H54 (cell line): ENCODE measurements around the gene CCL4L2.
"Not testable (repeated sequence)": the region's sequence is repeated elsewhere in the genome, so short reads cannot be mapped to it uniquely, and the experiment has no call there.

Experiments
- DNase-seq: peaks from one replicate; pipeline ENCODE4 v3.0.0; 2011; ENCODE audit warnings: low spot score, mixed read lengths; ENCODE audit not compliant: insufficient read length
- FAIRE-seq: peaks from 3 replicates; lab custom pipeline; 2011; peaks lifted over from hg19 to GRCh38; lab: Jason Lieb, UNC
- POLR2A ChIP-seq: IDR thresholded peaks from 2 replicates; pipeline ENCODE4 v1.6.1; 2011; ENCODE audit warnings: low read depth, mild to moderate bottlenecking, low read length

The CCL4L2 gene

GRCh38 chr17:36193216-36193775 is 17.6 kb upstream of the CCL4L2 start:
- FAIRE-seq = no peak
- no peak for DNase-seq
- no peak for TF ChIP-seq POLR2A

- FAIRE-seq, DNase-seq: not testable (repeated sequence)
Measured at GRCh38 chr17:36194147-36194831, 16.6 kb upstream of the CCL4L2 start.

- FAIRE-seq = not testable (repeated sequence)
Measured at GRCh38 chr17:36194832-36195433, 15.9 kb upstream of the CCL4L2 start.

GRCh38 chr17:36195434-36196130 is 15.3 kb upstream of the CCL4L2 start:
- no peak for TF ChIP-seq POLR2A
- DNase-seq (no peak), FAIRE-seq (no peak)

More at GRCh38 chr17:36194832-36195433, 15.9 kb upstream of the CCL4L2 start:
- DNase-seq = not testable (repeated sequence)

- DNase-seq = no peak
- no peak for FAIRE-seq
- no peak for TF ChIP-seq POLR2A
Measured at GRCh38 chr17:36196131-36196486, 14.8 kb upstream of the CCL4L2 start.

GRCh38 chr17:36197387-36197703 is 13.5 kb upstream of the CCL4L2 start:
- DNase-seq (no peak), FAIRE-seq (no peak)
- TF ChIP-seq POLR2A = no peak

- FAIRE-seq (no peak), DNase-seq (no peak)
- no peak for TF ChIP-seq POLR2A
Measured at GRCh38 chr17:36198831-36199465, 11.9 kb upstream of the CCL4L2 start.

- DNase-seq, FAIRE-seq: not testable (repeated sequence)
Measured at GRCh38 chr17:36201102-36201501, 9.8 kb upstream of the CCL4L2 start.

GRCh38 chr17:36201506-36201905 is 9.4 kb upstream of the CCL4L2 start:
- DNase-seq, FAIRE-seq: not testable (repeated sequence)

- FAIRE-seq (no peak), DNase-seq (no peak)
- no peak for TF ChIP-seq POLR2A
Measured at GRCh38 chr17:36203335-36203734, 7.5 kb upstream of the CCL4L2 start.

- DNase-seq = no peak
- no peak for FAIRE-seq
- no peak for TF ChIP-seq POLR2A
Measured at GRCh38 chr17:36204724-36205500, 6.0 kb upstream of the CCL4L2 start.

GRCh38 chr17:36205637-36206485 is 5.0 kb upstream of the CCL4L2 start:
- no peak for TF ChIP-seq POLR2A
- no peak for FAIRE-seq
- no peak for DNase-seq

- not testable (repeated sequence) for DNase-seq, FAIRE-seq
Measured at GRCh38 chr17:36206486-36206821, 4.4 kb upstream of the CCL4L2 start.

GRCh38 chr17:36207383-36207782 is 3.5 kb upstream of the CCL4L2 start:
- FAIRE-seq, DNase-seq: not testable (repeated sequence)
